ENCODE data around the gene ZBTB5.
A peak's percentile ranks its signal among the peaks of the same experiment; 100 is the strongest.
"Not testable (repeated sequence)": the region's sequence is repeated elsewhere in the genome, so short reads cannot be mapped to it uniquely, and the experiment has no call there.

ZBTB5 gene

GRCh38 chr9:37485389-37486255, 20.4 kb upstream of the ZBTB5 start, which contains the start of gene POLR1E:
Gene POLR1E (plus strand): TSS chr9:37485948. CDS start chr9:37486048, 100 bp downstream.
- peak; percentile 94 for DNase-seq

DNA sequence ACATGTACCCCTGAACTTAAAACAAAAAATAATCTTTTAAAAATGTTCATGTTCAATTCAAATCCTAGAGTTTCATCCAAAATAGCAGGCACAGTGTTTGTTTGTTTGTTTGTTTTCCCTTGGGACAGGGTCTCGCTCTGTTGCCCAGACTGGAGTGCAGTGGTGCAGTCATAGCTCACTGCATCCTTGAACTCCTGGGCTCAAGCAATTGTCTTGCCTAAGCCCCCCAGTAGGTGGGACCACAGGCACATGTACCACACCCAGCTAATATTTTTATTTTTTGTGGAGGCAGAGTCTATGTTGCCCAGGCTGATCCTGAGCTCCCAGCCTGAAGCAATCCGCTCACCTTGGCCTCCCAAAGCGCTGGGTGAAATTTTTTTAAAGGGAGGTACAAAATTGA, 15.5 kb upstream of the ZBTB5 start:
- no peak for DNase-seq

DNA sequence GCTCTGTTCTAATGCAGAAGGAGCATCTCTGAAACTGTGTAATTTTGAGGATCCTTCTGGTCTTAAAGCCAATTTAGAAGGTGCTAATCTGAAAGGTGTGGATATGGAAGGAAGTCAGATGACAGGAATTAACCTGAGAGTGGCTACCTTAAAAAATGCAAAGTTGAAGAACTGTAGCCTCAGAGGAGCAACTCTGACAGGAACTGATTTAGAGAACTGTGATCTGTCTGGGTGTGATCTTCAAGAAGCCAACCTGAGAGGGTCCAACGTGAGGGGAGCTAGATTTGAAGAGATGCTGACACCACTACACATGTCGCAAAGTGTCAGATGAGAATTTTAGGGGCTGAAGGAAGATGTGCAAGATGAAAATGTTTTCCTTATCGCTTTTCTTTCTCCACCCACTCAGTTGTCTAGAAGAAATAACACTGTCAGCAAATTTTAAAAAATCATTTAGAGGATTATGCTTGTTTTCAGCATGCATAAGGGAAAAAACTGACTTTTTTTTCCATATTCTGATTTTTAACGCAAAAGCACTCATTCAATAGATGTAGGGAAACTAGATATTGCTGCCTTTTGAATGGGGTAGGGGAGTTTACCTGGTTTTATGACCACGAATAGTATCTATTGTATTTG, 12.9 kb upstream of the ZBTB5 start:
- not testable (repeated sequence) for DNase-seq

- not testable (repeated sequence) for DNase-seq
Observed at GRCh38 chr9:37477443-37477842, 12.2 kb upstream of the ZBTB5 start.

GRCh38 chr9:37476930-37477329, 11.7 kb upstream of the ZBTB5 start:
- no peak for DNase-seq

- no peak for DNase-seq
Observed at GRCh38 chr9:37474438-37474837, 9.2 kb upstream of the ZBTB5 start.

DNA sequence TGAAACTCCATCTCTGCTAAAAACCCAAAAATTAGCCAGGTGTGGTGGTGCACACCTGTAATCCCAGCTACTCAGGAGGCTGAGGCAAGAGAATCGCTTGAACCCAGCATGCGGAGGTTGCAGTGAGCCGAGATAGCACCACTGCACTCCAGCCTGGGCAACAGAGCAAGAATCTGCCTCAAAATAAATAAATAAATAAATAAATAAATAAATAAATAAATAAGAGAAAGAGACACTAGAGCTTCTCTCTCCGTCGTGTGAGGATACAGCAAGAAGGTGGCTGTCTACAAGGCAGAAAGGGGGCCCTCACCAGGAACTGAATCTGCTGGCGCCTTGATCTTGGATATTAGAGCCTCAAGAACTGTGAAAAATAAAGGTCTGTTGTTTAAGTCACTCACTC, 8.7 kb upstream of the ZBTB5 start:
- DNase-seq: not testable (repeated sequence)

- DNase-seq: no peak
Observed at GRCh38 chr9:37471942-37472684, 6.9 kb upstream of the ZBTB5 start.

DNA sequence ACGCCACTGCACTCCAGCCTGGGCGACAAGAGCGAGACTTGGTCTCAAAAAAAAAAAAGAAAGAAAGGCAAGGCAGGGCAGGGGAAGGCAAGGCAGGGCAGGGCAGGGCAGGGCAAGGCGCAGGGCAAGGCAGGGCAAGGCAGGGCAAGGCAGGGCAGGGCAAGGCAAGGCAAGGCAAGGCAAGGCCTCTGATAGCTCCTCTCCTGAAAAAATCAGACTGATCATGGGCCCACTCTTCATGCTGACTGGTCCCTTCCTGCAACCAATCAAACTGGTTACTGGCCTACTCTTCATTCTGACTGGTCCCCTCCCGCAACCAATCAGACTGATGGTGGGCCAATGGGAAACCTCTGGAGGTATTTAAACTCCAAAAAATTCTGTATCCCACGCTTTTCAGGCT, 3.4 kb upstream of the ZBTB5 start:
- DNase-seq: no peak

DNA sequence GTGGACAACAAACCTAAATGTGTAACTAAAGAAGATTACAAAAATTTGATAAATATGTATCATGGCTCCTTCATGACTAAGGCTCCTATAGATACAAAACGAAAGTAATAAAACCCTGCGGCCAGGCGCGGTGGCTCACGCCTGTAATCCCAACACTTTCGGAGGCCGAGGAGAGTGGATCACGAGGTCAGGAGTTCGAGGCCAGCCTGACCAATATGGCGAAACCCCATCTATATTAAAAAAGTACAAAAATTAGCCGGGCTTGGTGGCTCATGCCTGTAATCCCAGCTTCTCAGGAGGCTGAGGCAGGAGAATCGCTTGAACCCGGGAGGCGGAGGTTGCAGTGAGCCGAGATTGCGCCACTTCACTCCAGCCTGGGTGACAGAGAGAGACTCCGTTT, 2.3 kb upstream of the ZBTB5 start:
- DNase-seq: not testable (repeated sequence)

GRCh38 chr9:37466037-37466709, 923 bp upstream of the ZBTB5 start:
- peak; percentile 36 for DNase-seq

GRCh38 chr9:37464426-37465248, 613 bp downstream of the ZBTB5 start:
- peak; percentile 88 for DNase-seq

- no peak for DNase-seq
Observed at GRCh38 chr9:37464006-37464405, 1.2 kb downstream of the ZBTB5 start.

DNA sequence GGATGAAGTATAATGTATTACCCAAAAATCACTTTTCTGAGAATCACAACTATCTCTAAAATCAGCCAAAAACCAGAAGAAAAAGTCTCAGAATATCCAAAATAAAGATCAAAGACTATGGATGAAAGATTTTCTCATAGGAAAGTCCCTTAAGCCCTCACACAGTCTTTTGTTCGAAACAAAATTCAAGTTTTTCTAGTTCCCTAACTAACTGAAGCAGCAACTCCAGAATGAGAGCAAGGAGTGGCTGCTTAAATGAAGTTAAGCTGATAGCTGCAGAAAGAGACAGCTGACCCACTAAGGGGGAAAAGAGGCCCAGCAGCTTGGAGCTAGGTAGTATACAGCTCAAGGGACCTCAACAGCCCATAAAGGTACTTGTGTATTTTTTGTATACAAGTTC, 8.4 kb downstream of the ZBTB5 start:
- no peak for DNase-seq

DNA sequence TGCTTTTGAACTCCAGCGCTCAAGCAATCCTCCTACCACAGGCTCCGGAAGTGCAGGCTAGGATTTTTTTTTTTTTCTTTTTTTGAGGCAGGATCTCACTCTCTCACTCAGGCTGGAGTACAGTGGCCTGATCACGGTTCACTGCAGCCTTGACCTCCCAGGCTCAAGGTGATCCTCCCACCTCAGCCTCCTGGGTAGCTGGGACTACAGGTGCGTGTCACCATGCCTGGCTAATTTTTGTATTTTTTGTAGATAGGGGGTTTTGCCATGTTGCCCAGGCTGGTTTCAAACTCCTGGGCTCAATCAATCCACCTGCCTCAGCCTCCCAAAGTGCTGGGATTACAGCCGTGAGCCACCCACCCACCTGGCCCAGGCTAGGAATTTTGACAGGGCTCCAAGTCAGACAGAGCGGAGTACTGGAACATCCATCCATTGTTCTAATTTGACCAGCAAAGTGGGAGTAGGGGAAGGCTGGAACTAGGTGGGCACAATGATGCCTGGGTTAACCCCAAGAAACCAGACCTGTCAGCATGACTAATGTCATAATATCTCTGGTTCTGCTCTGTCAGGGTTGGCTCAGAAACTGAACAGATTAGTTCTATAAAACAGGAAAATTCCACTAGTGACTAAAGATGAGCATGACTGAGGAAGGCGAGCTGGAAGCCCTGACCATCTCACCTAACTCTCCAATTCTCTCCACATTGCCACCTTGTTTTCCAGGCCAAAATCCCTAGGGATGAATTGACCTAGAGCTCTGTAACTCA, 9.2 kb downstream of the ZBTB5 start:
- no peak for DNase-seq

DNA sequence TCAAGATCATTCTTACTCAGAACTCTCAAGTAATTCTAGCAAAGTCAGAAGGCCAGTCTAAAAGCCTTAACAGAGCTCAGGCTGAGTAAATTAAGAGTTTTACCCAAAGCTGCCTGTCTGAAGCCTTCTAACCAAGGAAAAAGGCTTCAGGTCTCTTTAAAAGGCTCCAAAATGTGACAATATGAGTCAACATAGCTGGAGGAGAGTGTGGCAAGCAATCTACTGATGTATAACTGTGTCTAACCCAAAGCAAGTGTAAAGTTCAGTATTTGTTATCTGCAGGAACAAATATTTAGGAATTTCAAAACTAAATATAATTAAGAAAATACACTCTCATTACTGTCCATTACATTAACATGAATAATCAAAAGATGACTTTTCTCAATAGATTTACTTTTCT, 11.0 kb downstream of the ZBTB5 start:
- DNase-seq: no peak

- no peak for DNase-seq
Observed at GRCh38 chr9:37453827-37454226, 11.4 kb downstream of the ZBTB5 start.

GRCh38 chr9:37452611-37453010, 12.6 kb downstream of the ZBTB5 start:
- DNase-seq: no peak

DNA sequence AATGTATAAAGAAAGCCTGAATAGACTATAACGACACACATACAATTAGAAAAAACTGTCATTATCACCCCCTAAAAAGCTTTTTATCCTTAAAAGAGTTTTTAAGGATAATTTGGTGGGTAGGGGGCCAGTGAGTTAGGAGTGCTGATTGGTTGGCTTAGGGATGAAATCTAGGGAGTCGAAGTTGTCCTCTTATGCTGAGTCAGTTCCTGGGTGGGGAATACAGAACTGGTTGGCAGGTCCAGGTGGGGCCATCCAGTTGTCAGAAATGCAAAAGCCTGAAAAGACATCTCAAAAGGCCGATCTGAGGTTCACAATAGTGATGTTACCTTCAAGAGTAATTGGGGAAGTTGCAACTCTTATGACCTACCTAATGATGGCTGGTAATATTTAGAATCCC, 13.6 kb downstream of the ZBTB5 start:
- no peak for DNase-seq

DNA sequence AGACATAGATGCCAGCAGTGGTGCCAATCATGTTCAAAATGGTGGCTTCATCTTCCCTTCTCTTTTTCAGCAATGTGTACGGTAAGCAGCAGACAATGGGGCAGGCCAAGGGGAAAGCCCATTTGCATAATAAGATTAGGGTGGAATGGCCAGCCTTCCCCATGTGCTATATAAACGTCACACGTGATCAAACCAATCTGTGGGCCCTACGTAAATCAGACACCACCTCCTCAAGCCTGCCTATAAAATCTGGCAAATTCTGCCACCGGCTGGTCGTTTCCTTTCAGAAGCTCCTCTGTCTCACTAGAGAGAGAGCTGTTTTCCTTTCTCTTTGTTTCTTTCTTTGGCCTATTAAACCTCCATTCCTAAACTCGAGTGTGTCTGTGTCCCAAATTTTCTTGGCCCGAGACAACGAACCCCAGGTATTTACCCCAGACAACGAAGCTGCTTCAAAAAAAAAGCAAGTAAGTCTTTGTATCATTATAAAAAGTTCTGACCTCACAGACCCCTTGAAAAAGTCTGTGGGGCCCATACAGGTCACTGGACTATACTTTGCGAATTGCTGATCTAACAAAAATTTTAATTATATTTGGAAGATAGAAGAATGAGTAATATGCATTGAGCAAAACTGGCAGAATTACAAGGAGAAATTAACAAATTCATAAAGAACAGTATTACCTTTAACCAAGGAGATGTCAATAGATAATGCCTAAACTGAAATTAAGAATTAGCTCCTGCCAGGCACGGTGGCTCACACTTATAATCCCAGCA, 15.2 kb downstream of the ZBTB5 start:
- no peak for DNase-seq

DNA sequence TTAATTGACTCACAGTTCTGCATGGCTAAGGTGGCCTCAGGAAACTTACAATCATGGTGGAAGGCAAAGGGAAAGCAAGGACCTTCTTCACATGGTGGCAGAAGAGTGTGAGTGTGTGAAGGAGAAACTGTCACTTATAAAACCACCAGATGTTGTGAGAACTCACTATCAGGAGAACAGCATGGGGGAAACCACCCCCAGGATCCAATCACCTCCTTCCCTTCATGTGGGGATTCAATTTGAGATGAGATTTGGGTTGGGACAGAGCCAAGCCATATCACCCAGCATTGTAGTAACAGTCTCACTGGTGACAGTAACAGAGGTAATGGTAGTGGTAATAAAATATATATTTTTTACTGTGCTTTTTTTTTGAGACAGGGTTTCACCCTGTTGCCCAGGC, 18.1 kb downstream of the ZBTB5 start:
- no peak for DNase-seq

Measured in activated naive CD4-positive, alpha-beta T cell treated with anti-CD3 and anti-CD28 coated beads, Interleukin-2, amount 50 U/mL, for 16 hours (primary cell).